ENCODE data around the gene SPEN.
"Not testable (repeated sequence)": the region's sequence is repeated elsewhere in the genome, so short reads cannot be mapped to it uniquely, and the experiment has no call there.

- not testable (repeated sequence) for TF ChIP-seq CTCF (conservative IDR thresholded peaks at IDR 0.05; ENCODE audit: low read depth in 2 of 2); EZH2 (IDR thresholded peaks at IDR 0.05; ENCODE audit: low read depth, unreplicated experiment); POLR2AphosphoS5 (IDR thresholded peaks at IDR 0.05; ENCODE audit: low read depth); NANOG (IDR thresholded peaks at IDR 0.05; ENCODE audit: borderline replicate concordance); REST (IDR thresholded peaks at IDR 0.05; ENCODE audit: unreplicated experiment); CREB1 (CRISPR knock-in tag; IDR thresholded peaks at IDR 0.05; ENCODE audit: low read depth); EZH2phosphoT487 (IDR thresholded peaks at IDR 0.05; ENCODE audit: unreplicated experiment); JUNB (IDR thresholded peaks at IDR 0.05; ENCODE audit: unreplicated experiment); ETS1 (IDR thresholded peaks at IDR 0.05); ZNF114 (CRISPR knock-in tag; IDR thresholded peaks at IDR 0.05)
These were observed 45.5 kb downstream of the SPEN start for GRCh38 chr1:15892857-15893599.

All from GM23338 (cell line).